K562 (cell line): Measurements from ENCODE around the gene CUX1. TPM values are rescaled to one million over a fixed set of nuclear protein-coding genes. Genes with fewer than 3 reads are reported as not detected.
A peak's percentile ranks its signal among the peaks of the same experiment; 100 is the strongest.

Experiments used
- DPF2 ChIP-seq: fragments of 450-650 bp; IDR thresholded peaks from 2 replicates; pipeline ENCODE4 v1.6.1; 2016
- E2F6 ChIP-seq, 2 experiments: IDR thresholded peaks; 2 replicates each; pipeline ENCODE4 v1.6.1; 2011; ENCODE audit warnings: borderline replicate concordance in 1 of 2, control low read depth in 1 of 2, low read depth in 1 of 2, low read length in 1 of 2, mild to moderate bottlenecking in 1 of 2, mixed read lengths in 1 of 2, moderate library complexity in 1 of 2; ENCODE audit not compliant: insufficient read depth in 1 of 2, insufficient read length in 1 of 2, poor library complexity in 1 of 2, severe bottlenecking in 1 of 2; ENCODE audit errors: extremely low read depth in 1 of 2
- EHMT2 ChIP-seq: fragments of 450-650 bp; IDR thresholded peaks from 2 replicates; pipeline ENCODE4 v1.6.1; 2018; ENCODE audit warnings: antibody characterized with exemption
- GATAD2A ChIP-seq: fragments of 450-650 bp; IDR thresholded peaks from 2 replicates; pipeline ENCODE4 v1.6.1; 2017
- GATAD2B ChIP-seq: fragments of 450-650 bp; IDR thresholded peaks from 2 replicates; pipeline ENCODE4 v1.6.1; 2017; ENCODE audit warnings: mild to moderate bottlenecking, borderline replicate concordance
- NFE2L1 ChIP-seq: fragments of 450-650 bp; IDR thresholded peaks from 2 replicates; pipeline ENCODE4 v1.6.1; 2016; ENCODE audit warnings: missing genetic modification characterization, low read depth, mild to moderate bottlenecking, missing compliant biosample characterization, moderate library complexity, borderline replicate concordance
- NFRKB ChIP-seq: fragments of 450-650 bp; IDR thresholded peaks from 2 replicates; pipeline ENCODE4 v1.6.1; 2016; ENCODE audit warnings: low read depth
- POLR2H ChIP-seq: IDR thresholded peaks from 2 replicates; pipeline ENCODE4 v1.6.1; 2016; ENCODE audit warnings: missing genetic modification characterization, low read depth, mild to moderate bottlenecking, control low read depth, missing compliant biosample characterization, moderate library complexity
- SIRT6 ChIP-seq: IDR thresholded peaks from one replicate; pipeline ENCODE4 v1.6.1; 2012; ENCODE audit warnings: low read depth, mild to moderate bottlenecking, control low read depth, inconsistent platforms, low read length, moderate library complexity
- SMAD2 ChIP-seq: fragments of 150-350 bp; IDR thresholded peaks from 2 replicates; pipeline ENCODE4 v1.6.1; 2014; ENCODE audit warnings: low read depth, mild to moderate bottlenecking, low read length
- THAP7 ChIP-seq: fragments of 250-450 bp; sonication (Bioruptor Pico); IDR thresholded peaks from 2 replicates; pipeline ENCODE4 v1.5.0; 2021
- ZC3H11A ChIP-seq: IDR thresholded peaks from 2 replicates; pipeline ENCODE4 v1.6.1; 2012; ENCODE audit warnings: low read depth, low read length, improper control_type of control experiment
- ZNF280B ChIP-seq: fragments of 250-450 bp; sonication (Bioruptor Pico); IDR thresholded peaks from 2 replicates; pipeline ENCODE4 v1.5.1; 2021; ENCODE audit warnings: mild to moderate bottlenecking
- ZNF3 ChIP-seq: fragments of 250-450 bp; sonication (Bioruptor Pico); IDR thresholded peaks from 2 replicates; pipeline ENCODE4 v1.5.0; 2021; ENCODE audit warnings: mild to moderate bottlenecking, moderate library complexity
- ZNF830 ChIP-seq: fragments of 250-450 bp; sonication (Bioruptor Pico); IDR thresholded peaks from 2 replicates; pipeline ENCODE4 v1.5.0; 2021; ENCODE audit warnings: mild to moderate bottlenecking
- polyA plus RNA-seq, 8 experiments: library from polyadenylated mRNA; depleted of rRNA in 4 of 8; stranded (reverse) in 5 of 8; unstranded in 3 of 8; fragments of >200 nt; fragmentation: Nextera tagmentation in 2 of 8; fragmentation: Illumina TruSeq in 1 of 8; extraction: Ambion mirVana in 2 of 8; extraction: Trizol in 1 of 8; gene quantifications; 2 replicates each; pipeline versions ENCODE4 v1.2.1 to v1.2.3, GENCODE V29; 2011 to 2014; ENCODE audit warnings: inconsistent platforms in 1 of 8, missing spikeins in 1 of 8
- total RNA-seq, 7 experiments: library from RNA; depleted of rRNA in 6 of 7; stranded (reverse); fragments of >200 nt in 6 of 7; fragmentation: Illumina TruSeq in 2 of 7; extraction: Trizol in 2 of 7; gene quantifications; 2 replicates each; pipeline versions ENCODE4 v1.2.1 to v1.2.3, GENCODE V29; 2011 to 2021; ENCODE audit warnings: low replicate concordance in 1 of 7
- TF ChIP-seq, protein P1 (sequence below), 2 experiments: fragments of 450-650 bp in 1 of 2; IDR thresholded peaks; 2 replicates each; pipeline ENCODE4 v1.6.1; 2011 to 2017; ENCODE audit warnings: low read depth in 2 of 2, antibody characterized with exemption in 1 of 2, borderline replicate concordance in 1 of 2, low read length in 1 of 2, mild to moderate bottlenecking in 1 of 2, mixed read lengths in 1 of 2; ENCODE audit not compliant: control insufficient read depth in 1 of 2
- TF ChIP-seq, protein P2 (sequence below): sonication (generic); formaldehyde crosslinking; IDR thresholded peaks from 2 replicates; pipeline ENCODE4 v1.8.0; 2022; ENCODE audit warnings: missing genetic modification reagents, mild to moderate bottlenecking, moderate library complexity, borderline replicate concordance
- TF ChIP-seq, protein P3 (sequence below), 2 experiments: fragments of 450-650 bp in 1 of 2; sonication (generic) in 1 of 2; formaldehyde crosslinking; conservative IDR thresholded peaks; 2 replicates each; pipeline versions ENCODE4 v1.4.0 to v1.8.1; 2020 to 2022; ENCODE audit warnings: mild to moderate bottlenecking in 1 of 2, missing genetic modification reagents in 1 of 2
- TF ChIP-seq, protein P4 (sequence below): fragments of 250-450 bp; sonication (Bioruptor Pico); IDR thresholded peaks from 2 replicates; pipeline ENCODE4 v1.8.0; 2021; ENCODE audit warnings: moderate library complexity, mild to moderate bottlenecking, inconsistent platforms

Gene CUX1
- total and polyA plus RNA-seq, 9 of the 15 experiments (the other 6 are each of a cell fraction or from before 2014, with no cell fraction given): 3.6 to 55.3 (median 25.2) TPM

- TF ChIP-seq, protein P1, sequence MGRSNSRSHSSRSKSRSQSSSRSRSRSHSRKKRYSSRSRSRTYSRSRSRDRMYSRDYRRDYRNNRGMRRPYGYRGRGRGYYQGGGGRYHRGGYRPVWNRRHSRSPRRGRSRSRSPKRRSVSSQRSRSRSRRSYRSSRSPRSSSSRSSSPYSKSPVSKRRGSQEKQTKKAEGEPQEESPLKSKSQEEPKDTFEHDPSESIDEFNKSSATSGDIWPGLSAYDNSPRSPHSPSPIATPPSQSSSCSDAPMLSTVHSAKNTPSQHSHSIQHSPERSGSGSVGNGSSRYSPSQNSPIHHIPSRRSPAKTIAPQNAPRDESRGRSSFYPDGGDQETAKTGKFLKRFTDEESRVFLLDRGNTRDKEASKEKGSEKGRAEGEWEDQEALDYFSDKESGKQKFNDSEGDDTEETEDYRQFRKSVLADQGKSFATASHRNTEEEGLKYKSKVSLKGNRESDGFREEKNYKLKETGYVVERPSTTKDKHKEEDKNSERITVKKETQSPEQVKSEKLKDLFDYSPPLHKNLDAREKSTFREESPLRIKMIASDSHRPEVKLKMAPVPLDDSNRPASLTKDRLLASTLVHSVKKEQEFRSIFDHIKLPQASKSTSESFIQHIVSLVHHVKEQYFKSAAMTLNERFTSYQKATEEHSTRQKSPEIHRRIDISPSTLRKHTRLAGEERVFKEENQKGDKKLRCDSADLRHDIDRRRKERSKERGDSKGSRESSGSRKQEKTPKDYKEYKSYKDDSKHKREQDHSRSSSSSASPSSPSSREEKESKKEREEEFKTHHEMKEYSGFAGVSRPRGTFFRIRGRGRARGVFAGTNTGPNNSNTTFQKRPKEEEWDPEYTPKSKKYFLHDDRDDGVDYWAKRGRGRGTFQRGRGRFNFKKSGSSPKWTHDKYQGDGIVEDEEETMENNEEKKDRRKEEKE (IDR thresholded peaks at IDR 0.05; ENCODE audit: borderline replicate concordance in 1 of 2, control insufficient read depth in 1 of 2, low read depth in 2 of 2, low read length in 1 of 2): no peak
- TF ChIP-seq ZC3H11A: no peak
- no peak for TF ChIP-seq ZNF3 (CRISPR knock-in tag)
- TF ChIP-seq THAP7 (CRISPR knock-in tag): no peak
- no peak for TF ChIP-seq E2F6 (IDR thresholded peaks at IDR 0.05; ENCODE audit: borderline replicate concordance in 1 of 2, extremely low read depth in 1 of 2, insufficient read depth in 1 of 2, insufficient read length in 1 of 2, low read depth in 1 of 2, low read length in 1 of 2, poor library complexity in 1 of 2, severe bottlenecking in 1 of 2)
- TF ChIP-seq, protein P2, sequence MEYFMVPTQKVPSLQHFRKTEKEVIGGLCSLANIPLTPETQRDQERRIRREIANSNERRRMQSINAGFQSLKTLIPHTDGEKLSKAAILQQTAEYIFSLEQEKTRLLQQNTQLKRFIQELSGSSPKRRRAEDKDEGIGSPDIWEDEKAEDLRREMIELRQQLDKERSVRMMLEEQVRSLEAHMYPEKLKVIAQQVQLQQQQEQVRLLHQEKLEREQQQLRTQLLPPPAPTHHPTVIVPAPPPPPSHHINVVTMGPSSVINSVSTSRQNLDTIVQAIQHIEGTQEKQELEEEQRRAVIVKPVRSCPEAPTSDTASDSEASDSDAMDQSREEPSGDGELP (CRISPR knock-in tag): no peak
- TF ChIP-seq, protein P3, sequence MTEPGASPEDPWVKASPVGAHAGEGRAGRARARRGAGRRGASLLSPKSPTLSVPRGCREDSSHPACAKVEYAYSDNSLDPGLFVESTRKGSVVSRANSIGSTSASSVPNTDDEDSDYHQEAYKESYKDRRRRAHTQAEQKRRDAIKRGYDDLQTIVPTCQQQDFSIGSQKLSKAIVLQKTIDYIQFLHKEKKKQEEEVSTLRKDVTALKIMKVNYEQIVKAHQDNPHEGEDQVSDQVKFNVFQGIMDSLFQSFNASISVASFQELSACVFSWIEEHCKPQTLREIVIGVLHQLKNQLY (CRISPR knock-in tag; conservative IDR thresholded peaks at IDR 0.05): no peak
- TF ChIP-seq SIRT6: no peak
- no peak for TF ChIP-seq NFRKB
- TF ChIP-seq SMAD2: no peak
- TF ChIP-seq POLR2H: no peak
- no peak for TF ChIP-seq ZNF830 (CRISPR knock-in tag)
- no peak for TF ChIP-seq ZNF280B
- no peak for TF ChIP-seq NFE2L1
- TF ChIP-seq, protein P4, sequence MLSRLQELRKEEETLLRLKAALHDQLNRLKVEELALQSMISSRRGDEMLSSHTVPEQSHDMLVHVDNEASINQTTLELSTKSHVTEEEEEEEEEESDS: no peak
- no peak for TF ChIP-seq EHMT2
- no peak for TF ChIP-seq GATAD2A
- TF ChIP-seq GATAD2B: no peak
- TF ChIP-seq DPF2: peak; percentile 67; the same call in 1 of the 2 replicates
Measured at GRCh38 chr7:102155821-102156441, 338.5 kb downstream of the CUX1 start (continued).
